HG02763 (cell line): Measurements from ENCODE around the gene MAPKAPK3.

ENCODE experiments used
- ATAC-seq: cut with Tn5 transposase; IDR thresholded peaks from one replicate; pipeline ENCODE4 v1.9.1; 2021; ENCODE audit warnings: mild to moderate bottlenecking, moderate library complexity; ENCODE audit not compliant: unreplicated experiment

The MAPKAPK3 gene

DNA sequence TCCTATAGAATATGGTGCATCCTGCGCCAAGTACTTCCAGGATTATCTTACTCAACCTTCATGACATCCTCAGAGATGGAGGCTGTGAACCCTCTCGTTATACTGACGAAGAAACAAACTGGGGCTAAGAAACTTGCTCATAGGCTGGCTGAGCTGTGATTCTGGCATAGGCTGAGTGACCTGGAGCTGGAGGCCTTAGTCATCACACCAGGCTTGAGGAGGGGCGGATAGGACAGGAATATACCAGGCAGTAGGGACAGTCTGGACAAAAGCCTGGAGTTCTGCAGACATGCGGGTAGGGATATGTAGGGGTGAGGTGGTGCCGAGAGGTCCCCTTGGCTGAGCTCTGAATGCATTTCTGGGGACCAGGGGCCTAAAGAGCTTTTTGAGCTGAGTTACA lies 29.6 kb upstream of the MAPKAPK3 start:
- no peak for ATAC-seq

DNA sequence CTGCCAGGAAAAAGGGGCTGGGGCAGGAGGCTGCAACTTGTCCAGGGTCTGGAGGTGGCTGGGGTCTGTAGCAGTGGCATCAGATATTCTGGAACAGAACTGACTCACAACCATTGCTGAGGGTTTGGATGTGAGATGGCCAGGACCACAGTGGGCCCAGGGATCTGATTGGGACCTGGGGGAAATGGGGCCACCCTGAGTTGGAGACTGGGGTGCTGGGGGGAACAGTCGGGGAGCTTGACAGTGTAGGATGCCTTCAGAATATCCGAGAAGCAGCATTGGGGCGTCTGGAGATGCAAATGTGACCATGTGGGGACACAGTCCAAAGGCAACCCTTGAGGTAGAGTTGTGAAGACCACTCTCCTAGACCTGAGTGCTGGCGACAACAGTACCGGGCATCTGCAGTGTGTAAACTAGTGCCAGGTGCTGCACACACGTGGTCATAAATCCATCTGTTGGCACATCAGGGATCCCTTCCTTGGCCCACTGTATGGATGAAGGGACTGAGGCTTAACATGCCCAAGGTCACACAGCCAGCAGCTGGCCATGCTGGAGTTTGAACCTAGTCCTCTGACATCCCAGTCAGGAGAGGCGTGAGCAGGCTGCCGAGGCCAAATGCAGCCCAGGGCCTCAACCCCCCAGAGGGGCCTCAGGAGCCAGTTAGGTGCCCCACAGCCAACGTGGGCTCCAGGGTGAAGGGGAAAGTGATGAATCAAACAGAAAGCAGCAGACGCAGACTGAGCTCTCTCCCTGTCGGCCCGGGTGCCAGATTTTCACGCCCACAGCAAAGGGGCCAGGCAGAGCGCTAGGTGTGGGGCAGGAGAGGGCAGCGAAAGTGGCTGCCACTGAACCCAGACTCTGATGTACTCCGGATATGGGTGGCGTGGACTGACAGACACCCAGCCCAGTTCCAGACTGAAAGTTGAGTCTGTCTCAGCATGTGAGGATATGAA lies 28.9 kb upstream of the MAPKAPK3 start:
- no peak for ATAC-seq

DNA sequence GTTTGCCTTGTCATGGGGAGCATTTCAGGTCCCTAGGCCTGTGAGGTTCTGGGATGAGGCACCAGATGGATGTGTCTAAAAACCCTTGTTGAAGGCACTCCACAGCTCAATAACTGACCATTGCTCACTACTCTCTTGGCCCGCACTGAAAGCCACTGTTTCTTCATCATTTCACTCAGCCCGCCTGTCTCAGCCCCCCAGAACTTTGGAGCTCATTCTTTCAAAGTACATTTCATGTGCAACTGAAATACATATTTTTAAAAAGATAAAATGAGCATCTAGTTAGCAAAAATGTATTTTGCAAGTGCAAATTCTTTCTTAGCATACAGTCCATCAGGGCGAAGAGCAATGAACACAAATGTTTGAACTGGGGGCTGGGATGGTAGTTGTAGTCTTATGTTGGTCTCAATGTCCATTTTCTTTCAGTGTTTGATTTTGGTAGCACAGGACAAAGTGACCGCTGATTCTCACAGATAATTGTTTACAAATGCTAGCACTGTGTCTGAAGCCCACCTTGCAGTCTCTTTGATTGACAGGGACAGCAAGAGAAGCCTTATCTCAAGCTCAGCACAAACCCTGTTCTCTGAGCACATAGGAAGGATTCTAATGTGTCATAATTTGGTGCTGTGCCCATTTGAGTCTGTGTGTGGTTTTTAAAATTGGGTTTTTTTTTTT lies 28.1 kb upstream of the MAPKAPK3 start:
- no peak for ATAC-seq

DNA sequence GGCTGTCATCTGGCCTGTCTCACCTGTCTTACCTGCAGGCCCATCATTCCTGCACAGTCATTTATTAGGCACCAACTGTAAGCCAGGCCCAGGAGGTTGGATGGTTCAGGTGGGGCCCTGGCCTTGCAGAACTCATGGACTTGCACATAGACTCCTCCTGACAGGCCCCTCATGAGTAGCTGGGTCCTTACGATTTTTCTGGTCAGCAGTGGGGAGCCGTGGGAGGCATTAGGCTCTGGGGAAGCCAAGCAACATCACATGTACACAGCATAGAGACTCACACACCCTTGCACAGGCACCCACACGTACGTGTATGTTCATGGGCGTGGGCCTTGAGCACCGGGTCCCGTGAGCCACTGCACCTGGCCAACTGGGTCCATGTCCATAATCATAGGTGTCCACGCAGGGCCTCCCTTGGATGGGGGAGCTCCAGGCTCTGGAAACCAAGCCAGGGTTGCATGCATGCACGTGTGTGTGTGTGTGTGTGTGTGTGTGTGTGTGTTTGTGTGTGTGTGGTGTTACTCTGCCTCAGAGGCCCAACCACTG lies 25.7 kb upstream of the MAPKAPK3 start:
- no peak for ATAC-seq

DNA sequence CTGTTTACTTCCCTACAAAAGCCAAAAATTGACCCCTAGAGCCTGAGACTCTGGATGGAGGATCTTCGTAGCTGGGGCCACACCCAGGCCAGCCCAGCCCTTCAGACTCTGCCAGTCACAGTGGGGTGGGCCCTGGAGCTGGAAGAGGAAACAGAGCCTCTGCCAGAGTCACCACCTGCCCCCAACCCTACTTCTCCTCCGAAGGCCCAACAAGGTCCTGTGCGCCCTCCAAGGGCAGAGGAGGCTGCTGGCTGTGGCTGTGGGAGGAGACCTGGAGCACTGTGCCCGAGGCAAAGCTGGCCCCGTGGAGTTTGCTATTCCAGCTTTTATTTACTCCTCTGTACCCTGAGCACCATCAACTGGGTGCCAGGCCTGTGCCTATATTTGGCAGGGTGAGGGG lies 24.4 kb upstream of the MAPKAPK3 start:
- no peak for ATAC-seq

DNA sequence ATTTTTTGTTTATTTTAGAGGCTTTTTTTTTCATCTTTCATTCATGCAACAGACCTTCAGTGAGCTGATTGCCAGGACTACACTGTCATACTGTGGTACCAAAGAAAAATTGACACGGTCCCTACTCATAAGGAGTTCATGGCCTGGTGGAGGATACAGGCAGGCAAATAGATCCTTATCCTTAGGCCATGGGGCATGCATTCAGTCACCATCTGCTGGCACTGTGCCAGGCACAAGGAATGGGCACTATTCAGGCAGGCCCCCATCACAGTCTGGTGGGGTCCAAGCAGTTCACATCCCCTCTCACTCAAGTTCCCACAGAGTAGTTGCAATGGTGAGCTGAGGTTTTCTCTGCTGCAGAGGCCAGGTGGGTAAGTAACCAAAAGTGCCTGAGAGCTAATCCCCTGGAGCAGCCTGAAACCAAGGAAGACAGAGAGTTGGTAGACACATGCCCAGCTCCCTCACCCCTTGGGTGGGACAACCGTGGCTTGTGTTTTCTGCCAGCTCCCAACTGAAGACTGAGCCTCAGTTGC lies 22.6 kb upstream of the MAPKAPK3 start:
- ATAC-seq, result no peak

DNA sequence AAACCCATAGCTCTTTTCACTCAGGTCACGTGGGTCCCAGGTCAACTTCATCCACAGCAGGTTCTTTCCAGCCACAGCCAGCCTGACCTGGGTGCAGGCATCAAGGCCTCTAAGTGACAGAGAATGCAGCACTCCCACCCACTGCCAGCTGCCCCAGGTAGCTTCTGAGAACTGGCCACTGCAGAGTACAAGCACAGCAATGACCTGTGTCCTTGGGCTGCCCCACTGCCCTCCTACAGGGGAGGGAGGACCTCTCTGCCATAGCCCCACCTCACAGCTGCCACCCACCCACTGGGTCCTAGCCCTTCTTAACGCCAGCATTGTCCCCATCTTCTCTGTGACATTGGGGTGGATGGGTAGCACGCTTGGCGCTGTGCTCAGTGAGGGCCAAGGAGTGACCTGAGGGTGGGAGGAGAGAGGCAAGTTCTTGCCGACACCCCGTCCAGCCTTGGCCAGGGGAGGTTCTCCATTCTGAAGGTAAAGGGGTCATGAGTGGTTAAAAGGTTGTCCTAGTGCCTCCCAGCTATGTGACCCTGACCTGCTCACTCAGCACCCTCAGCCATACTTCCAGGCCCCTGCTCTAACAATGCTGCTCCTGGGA lies 17.7 kb upstream of the MAPKAPK3 start:
- no peak for ATAC-seq

DNA sequence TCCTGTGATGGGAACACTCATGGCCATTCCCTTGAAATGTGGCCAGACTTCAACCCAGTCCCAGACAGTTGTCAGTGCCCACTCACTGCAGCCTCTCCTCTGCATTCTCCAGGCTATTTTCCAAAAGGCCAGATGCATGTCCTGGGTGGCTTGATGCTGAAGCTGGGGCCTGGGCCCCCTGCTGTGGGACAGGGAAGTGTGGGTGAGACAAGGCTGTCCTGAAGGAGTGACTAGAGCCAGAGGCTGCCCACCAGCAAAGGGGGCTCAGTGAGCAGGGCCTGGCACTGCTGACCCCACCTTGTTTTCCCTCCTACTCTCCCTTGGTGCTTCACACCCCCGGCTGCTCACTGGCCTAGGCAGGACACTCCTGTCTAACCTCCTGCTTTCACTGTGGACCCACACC lies 17.2 kb upstream of the MAPKAPK3 start:
- ATAC-seq, result no peak

DNA sequence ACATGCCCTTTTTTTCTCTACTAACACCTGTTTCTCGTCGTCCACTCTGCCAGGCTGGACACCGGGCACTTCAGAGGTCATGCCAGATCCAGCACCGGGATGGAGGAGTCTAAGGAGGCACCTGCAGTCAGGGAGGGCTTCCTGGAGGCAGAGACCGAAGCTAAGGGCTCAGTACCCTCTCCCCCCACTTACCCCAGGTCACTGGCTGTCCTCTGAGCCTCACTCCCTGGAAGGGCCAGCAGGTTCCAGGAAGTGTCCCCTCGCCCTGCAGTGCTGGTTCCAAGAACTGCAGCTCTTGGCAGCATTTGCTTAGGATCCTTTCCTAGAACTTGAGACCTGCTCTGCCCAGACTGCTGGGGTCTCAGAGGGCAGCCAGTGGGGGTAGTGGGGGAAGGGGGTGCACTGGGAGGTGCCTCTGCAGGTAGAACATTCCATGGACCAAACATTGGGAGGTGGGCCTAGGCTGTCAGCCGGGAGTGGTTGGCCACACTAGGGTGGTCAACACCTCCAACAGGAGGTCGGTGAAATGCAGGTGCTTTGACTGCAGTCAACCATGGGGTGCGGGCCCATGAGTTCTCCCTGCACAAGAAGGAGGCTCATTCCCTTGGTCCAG lies 16.7 kb upstream of the MAPKAPK3 start:
- ATAC-seq, result no peak

DNA sequence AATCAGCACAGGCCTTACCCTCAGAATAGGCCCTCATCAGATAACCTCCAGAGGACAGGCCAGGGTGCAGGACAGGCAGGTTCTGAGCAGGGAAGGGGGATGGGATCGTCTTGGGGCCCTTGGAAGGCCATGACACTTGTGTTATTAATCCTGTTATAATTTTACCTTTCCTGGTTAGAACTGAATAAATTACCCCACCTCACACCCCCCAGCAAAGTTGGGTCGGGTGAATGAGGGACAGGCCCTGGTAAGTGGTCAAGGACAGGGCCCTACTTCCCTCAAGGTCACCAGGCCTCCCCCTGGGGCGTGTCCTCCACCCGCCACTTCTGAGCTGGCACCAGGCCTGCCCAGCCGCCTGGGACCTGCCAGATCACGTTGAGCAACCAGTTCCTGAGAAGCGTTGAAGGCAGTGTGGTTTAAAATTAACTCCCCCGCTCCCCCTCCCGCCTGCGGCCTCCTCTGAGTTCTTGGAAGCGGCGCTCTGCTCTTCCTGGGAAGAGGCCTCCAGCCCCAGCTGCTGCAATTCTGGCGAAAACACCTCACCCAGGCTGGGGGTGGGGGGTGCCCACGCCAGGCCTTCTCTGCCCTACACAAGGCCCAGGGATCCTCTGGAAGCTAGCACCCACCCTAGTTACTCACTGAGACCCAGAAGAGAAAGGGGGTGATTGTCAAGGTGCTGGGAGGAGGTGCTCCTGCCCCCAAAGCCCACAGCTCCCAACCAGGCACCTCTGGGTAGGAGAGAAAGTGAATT lies 15.9 kb upstream of the MAPKAPK3 start:
- ATAC-seq, result peak; percentile 71

DNA sequence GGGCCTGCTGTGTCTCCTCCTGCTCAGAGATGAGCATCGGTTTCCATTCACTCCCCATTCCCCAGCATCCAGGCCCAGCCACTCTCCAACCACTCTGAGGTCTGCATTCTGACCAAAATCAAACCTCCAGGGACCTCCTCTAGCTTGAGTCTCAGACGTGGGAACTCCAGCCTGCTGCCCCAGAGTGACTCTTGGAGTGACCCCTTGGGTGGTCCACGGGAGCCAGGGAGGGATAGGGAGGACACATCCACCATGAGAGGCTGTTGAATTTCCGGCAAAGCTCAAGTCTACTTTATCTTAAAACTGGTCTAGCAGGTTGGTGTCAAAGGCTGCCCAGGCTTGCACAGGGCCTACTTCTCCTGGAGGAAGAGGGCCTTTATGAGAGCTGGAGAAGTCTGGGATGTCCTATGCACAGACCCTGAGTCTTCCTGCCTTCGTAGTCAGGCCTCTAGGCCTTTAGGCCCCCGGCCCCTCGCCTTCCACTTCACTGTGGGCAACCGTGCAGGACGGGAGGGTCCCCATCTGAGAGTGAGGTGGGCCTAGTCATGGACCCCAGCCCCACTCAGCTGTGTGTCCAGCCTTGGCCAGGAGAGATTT lies 14.3 kb upstream of the MAPKAPK3 start:
- no peak for ATAC-seq

DNA sequence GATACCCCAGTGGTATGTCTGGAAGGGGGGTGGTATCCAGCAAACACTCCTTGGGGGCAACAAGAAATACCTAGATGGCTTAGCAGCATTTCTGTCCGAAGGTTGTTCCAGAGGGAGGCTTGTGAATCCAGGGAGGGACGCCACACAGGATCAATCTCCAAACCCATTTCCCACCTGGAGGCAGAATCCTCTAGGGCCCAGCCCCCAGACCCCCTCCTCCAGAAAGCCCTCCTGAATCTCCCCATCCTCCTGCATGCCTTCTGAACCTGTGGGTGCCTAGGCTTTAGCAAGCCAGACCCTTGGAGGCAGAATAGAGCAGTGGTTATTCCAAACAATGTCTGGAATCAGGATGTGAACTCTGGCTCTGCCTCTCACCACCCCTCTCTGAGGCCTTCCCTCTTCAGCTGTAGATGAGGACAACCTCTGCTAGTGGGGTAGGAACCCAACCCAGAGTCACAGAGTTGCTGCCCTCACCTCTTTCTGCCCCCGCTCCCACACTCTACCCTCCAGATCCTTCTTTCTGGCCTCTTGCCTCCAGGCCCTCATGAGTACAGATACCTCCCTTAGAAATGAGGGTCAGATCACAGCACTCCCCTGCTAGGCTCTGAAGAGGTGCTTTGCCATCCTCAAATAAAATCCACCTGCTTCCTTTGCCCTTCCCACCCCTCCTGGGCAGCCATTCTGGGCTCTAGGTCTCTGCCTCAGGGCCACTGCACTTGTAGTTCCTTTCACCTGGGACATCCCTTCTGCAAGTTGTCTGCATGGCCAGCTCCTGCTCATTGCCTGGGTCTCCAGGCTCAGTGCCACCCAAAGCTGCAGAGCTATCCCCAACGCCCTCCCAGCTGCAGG lies 13.5 kb upstream of the MAPKAPK3 start:
- no peak for ATAC-seq

DNA sequence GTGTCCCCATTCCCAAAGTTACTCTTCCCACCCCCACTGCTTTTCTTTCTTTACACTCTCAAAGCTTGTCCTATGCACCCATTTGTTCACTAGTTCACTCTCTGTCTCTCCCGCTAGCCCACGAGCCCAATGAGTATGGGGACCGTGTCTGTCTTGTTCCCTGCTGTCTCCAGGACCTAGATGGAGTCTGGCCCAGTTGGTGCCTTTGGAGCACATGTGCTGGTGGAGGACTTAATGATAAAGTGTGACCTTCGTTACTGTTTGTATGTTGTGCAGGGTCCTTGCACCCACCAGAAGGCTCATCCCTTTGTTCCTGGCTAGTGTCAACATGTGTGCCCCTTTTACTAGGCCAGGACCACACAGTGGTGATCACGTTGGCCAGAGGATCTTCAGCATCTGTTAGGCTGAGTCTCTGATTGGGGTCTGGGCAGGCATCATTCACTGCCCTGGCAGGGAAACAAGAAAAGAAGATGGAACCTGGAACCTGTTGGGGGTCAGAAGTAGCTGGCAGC lies 12.8 kb upstream of the MAPKAPK3 start:
- no peak for ATAC-seq

DNA sequence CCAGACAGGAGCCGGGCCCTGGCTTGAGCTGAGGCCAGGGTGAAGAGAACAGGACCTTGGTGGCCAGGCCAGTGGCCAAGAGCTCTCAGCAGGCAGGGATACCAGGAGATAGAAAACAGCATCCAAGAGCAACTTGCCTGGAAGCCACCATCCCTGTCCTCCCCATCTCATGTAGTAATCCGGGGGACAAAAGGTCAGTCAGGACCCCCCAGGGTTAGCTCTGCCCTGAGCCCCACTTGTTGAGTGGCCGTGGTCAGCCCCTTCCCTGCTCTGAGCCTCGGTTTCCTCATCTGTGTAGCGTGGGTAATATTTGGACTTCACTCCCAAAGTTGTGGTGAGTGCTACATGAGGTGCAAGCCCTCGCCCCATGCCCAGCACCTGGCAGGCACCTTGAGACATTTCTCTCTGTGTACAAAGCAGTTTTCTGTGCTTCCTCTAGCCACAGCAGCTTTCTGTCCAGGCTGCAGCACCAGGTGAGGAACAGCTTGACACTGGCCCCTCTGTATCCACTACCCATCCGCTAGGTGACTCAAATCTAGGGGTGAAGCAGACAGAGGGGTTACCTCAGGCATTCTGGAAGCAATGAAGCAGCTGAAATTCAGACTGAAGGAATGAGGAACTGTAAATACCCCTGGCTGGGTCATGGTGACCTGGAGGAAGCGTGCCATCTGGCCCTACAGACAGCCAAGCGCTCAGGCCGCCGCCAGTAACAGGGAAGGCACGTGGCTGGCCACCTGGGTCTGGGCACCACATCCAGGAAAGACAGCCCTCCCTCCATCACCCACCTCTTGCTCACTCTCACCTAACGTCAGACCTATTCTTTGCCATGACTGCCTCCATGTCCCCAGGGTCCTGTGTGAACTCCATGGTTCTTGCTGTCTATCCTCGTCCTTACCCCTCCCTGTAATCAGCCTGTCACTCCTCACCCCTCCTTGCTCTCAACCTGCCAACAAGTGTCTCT lies 12.0 kb upstream of the MAPKAPK3 start:
- ATAC-seq, result no peak

DNA sequence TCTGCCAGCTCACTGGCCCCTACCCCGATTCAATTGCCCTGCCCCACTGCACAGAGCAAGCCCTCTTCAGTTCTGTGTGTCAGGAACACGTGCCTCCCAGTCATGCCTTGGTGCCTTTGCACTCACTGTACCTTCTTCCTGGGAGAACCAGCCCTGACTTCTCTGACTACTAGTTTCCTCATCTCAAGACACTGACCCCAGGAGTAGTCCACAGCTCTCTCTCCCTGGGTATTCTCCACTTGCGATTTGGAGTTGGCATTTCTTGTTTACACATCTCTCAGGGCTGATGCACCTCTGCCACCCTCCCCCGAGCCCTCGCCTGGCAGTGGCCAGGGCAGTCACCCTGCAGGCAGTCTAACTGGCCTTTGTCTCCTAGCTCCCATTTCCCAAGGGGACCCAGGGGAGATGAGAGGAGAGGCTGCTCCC lies 11.0 kb upstream of the MAPKAPK3 start:
- no peak for ATAC-seq

DNA sequence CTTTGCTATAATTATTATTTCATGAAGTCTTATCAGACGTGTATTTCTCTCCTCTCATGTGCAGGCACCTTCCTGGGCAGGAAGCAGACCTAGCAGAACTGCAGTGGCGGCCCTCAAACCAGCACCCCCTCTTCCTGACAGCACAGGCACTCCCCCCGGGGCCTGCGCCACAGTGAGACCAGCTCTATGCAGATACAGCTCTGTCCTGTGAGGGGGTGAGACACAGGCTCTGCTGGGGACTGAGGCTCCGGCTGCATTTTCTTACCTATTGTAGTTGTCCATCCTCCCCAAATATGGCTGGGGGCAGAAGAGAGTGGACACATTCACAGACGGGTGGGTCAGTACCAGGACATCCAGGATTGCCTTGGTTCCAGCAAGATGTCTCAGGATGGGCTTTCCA lies 10.4 kb upstream of the MAPKAPK3 start:
- no peak for ATAC-seq

DNA sequence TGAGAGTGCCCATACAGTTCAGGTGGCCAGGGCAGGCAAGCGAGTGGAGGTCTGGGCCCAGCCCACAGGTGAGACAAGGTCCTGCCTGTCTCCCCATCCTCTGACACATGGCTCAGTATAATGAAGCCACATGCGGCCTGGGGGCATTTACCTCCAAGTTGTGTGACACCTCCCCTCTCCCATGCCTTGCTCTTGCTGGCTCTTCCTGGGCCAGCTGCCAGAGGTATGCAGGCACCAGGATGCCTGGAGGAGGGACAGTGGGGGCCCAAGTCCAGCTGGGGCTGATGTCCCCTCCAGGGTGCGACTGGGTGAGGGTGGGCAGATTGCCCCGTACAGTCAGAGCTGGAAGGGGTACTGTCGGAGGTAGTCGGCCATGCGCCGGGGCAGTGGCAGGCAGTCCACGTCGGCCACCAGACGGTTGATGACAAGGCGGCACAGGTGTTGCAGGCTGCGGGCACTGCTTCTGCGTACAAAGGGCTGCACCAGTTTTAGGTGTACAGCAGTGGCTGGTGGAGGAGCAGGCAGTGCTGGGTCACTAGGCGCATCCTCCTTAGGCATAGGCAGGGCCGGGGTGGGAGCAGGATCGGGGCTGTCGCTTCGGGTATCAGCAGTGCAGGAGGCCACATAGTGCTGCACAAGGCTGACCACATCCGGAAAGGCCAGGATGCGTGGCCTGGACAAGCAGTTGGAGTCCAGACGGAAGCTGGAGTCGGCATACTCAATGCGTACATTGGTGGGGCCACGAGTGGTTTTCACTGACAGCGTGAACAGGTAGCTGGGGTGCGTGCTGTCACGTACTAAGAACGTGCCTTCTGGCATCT lies 9.5 kb upstream of the MAPKAPK3 start:
- no peak for ATAC-seq
